Tibial artery (tissue), 4 donors: Measurements from ENCODE around the gene STPG2.

Experiments
- DNase-seq, 2 donors: peaks; one replicate each; pipeline ENCODE4 v3.0.0-alpha.2; 2019
- H3K27ac ChIP-seq, 2 donors: fragments of 200-600 bp; sonication (generic) in 1 of 2; 1 replicate in 1 of 2; 2 replicates in 1 of 2; pipeline ENCODE4 v1.5.1; 2018 to 2019; ENCODE audit warnings: mild to moderate bottlenecking in 1 of 2
- H3K27me3 ChIP-seq, 2 donors: fragments of 200-600 bp; sonication (generic) in 1 of 2; one replicate each; pipeline versions ENCODE4 v1.5.1 to v1.6.0; 2016 to 2019
- H3K36me3 ChIP-seq, 3 donors: fragments of 200-600 bp; sonication (generic) in 2 of 3; one replicate each; pipeline ENCODE4 v1.5.1; 2016 to 2019; ENCODE audit warnings: mild to moderate bottlenecking in 2 of 3
- H3K4me1 ChIP-seq, 4 donors: fragments of 200-600 bp; sonication (generic) in 2 of 4; 1 replicate in 3 of 4; 2 replicates in 1 of 4; pipeline ENCODE4 v1.5.1; 2016 to 2019
- H3K4me3 ChIP-seq, 2 donors: fragments of 200-600 bp; sonication (generic) in 1 of 2; 1 replicate in 1 of 2; 2 replicates in 1 of 2; pipeline ENCODE4 v1.5.1; 2018 to 2019; ENCODE audit warnings: mild to moderate bottlenecking in 2 of 2
- H3K9me3 ChIP-seq, 3 donors: fragments of 200-600 bp; sonication (generic) in 1 of 3; one replicate each; pipeline ENCODE4 v1.5.1; 2016 to 2019
- intact Hi-C: fragments of 100-400 bp; cut with DNase I; formaldehyde crosslinking; loops from one replicate; pipeline ENCODE4 v1.15.0; 2023; ENCODE audit warnings: low total_unique reads
- TF ChIP-seq, protein P1 (sequence below), 2 experiments: fragments of 200-600 bp in 1 of 2; fragments of 450-650 bp in 1 of 2; IDR thresholded peaks; one replicate each; pipeline ENCODE4 v1.5.1; 2017 to 2019; ENCODE audit warnings: antibody characterized with exemption in 2 of 2, mild to moderate bottlenecking in 1 of 2, moderate library complexity in 1 of 2

STPG2 gene

DNA sequence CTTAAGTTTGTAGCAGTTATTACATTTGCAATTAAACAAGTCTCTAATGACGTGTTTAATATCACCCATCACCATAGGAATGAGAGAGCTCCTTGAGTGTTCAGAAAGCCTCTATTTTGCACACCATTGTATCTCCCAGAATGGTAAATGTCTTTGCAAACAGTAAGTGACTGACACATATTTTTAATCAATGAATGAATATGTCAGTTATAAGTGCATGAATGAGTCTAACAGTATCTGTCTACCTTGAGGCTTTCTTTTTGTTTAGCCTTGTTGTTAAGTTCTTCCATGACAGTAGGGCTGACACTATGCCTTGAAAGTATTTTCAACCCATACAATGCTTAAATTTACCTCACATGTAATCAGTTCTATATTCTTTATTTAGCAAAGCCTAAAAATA, 292.2 kb downstream of the STPG2 start:
- TF ChIP-seq, protein P1, sequence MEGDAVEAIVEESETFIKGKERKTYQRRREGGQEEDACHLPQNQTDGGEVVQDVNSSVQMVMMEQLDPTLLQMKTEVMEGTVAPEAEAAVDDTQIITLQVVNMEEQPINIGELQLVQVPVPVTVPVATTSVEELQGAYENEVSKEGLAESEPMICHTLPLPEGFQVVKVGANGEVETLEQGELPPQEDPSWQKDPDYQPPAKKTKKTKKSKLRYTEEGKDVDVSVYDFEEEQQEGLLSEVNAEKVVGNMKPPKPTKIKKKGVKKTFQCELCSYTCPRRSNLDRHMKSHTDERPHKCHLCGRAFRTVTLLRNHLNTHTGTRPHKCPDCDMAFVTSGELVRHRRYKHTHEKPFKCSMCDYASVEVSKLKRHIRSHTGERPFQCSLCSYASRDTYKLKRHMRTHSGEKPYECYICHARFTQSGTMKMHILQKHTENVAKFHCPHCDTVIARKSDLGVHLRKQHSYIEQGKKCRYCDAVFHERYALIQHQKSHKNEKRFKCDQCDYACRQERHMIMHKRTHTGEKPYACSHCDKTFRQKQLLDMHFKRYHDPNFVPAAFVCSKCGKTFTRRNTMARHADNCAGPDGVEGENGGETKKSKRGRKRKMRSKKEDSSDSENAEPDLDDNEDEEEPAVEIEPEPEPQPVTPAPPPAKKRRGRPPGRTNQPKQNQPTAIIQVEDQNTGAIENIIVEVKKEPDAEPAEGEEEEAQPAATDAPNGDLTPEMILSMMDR (IDR thresholded peaks at IDR 0.05), result no peak
- DNase-seq, result no peak
- Histone ChIP-seq H3K36me3 (no peaks in the 10 kb centered on the region), H3K27me3 (no peaks in the 10 kb centered on the region), H3K9me3 (no peaks in the 10 kb centered on the region), H3K27ac (no peak overlapping the region), H3K4me1 (no peaks in the 10 kb centered on the region), H3K4me3 (no peak overlapping the region)
- intact Hi-C loops, result no loop called here

DNA sequence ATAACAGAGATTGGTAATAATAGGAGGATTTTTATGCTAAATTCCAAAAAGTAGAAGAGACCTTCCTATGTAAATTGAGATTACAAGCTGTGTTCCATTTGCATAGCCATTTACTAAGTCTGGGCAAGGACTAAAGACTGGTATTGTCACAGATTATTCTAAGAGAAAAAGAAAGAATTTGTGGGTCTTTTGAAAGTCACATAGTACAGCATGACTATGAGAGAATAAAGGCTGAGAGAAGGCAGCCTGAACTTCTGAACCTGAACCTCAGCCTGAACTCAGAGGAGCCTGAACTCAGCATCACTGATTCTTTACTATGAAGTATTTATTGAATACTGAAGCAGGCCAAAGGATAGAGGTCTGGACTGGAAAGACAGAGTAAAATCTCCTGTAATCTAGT, 297.5 kb downstream of the STPG2 start:
- H3K36me3 ChIP-seq, result no peaks in the 10 kb centered on the region
- no peaks in the 10 kb centered on the region for H3K4me1 ChIP-seq
- H3K9me3 ChIP-seq, result no peaks in the 10 kb centered on the region
- H3K27me3 ChIP-seq, result no peaks in the 10 kb centered on the region
- H3K27ac ChIP-seq, result no peak overlapping the region
- TF ChIP-seq, protein P1 (IDR thresholded peaks at IDR 0.05), result no peak
- DNase-seq, result no peak
- intact Hi-C loops, result no loop called here
- no peak overlapping the region for H3K4me3 ChIP-seq

DNA sequence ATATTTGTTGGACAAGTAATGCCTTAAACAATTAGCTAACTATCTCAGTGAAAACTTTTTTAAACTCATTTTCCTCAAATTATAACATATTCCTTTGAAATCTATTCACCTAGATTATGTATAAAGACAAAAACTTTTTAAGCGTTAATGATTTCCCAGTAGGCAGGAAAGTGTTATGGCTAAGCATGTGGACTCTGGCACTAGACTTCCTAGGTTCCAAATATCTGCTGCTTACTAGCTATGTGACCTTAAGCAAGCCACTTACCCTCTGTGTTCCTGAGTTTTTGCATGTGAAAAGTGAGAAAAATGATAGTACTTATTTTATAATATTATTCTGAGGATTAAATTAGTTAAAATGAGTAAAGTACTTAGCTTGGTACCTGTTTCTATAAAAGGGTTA, 301.8 kb downstream of the STPG2 start:
- TF ChIP-seq, protein P1 (IDR thresholded peaks at IDR 0.05), result no peak
- H3K36me3 ChIP-seq, result no peaks in the 10 kb centered on the region
- DNase-seq, result no peak
- H3K4me1 ChIP-seq, result no peaks in the 10 kb centered on the region
- no peak overlapping the region for H3K4me3 ChIP-seq
- no peaks in the 10 kb centered on the region for H3K9me3 ChIP-seq
- no peaks in the 10 kb centered on the region for H3K27me3 ChIP-seq
- no peak overlapping the region for H3K27ac ChIP-seq
- intact Hi-C loops, result no loop called here

DNA sequence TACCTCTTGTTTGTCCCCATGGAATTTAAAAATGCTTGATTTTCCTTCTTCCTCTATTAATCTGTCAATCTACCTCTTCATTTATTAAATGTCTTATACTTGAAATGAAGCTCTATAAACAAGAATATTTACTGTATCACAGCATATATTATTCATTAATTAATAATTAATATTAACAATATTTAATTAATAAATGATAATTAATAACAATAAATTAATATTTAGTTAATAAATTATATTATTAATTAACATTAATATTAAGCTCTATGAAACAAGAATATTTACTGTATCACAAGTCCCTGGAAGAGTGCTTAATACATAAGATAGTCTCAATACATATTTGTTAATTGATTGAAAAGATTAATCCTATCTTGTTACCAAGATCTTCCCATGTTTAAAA, 306.6 kb downstream of the STPG2 start:
- Histone ChIP-seq H3K27me3 (no peaks in the 10 kb centered on the region), H3K36me3 (no peaks in the 10 kb centered on the region), H3K4me3 (no peak overlapping the region), H3K27ac (no peak overlapping the region), H3K4me1 (no peaks in the 10 kb centered on the region), H3K9me3 (no peaks in the 10 kb centered on the region)
- DNase-seq, result no peak
- intact Hi-C loops, result no loop called here
- TF ChIP-seq, protein P1 (IDR thresholded peaks at IDR 0.05), result no peak

DNA sequence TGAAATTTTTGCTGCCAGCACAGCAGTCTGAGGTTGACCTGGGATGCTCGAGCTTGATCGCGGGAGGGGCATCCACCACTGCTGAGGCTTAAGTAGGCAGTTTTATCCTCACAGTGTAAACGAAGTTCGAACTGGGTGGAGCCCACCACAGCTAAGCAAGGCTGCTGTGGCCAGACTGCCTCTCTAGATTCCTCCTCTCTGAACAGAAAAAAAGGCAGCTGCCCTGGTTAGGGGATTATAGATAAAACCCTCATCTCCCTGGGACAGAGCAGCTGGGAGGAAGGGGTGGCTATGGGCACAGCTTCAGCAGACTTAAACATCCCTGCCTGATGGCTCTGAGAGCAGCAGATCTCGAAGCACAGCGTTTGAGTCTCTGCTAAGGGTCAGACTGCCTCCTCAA, 314.6 kb downstream of the STPG2 start:
- H3K27me3 ChIP-seq, result no peaks in the 10 kb centered on the region
- no peak for DNase-seq
- no peaks in the 10 kb centered on the region for H3K9me3 ChIP-seq
- intact Hi-C loops, result no loop called here
- TF ChIP-seq, protein P1 (IDR thresholded peaks at IDR 0.05), result no peak
- H3K36me3 ChIP-seq, result no peaks in the 10 kb centered on the region
- H3K4me3 ChIP-seq, result no peak overlapping the region
- H3K27ac ChIP-seq, result no peak overlapping the region
- no peaks in the 10 kb centered on the region for H3K4me1 ChIP-seq

DNA sequence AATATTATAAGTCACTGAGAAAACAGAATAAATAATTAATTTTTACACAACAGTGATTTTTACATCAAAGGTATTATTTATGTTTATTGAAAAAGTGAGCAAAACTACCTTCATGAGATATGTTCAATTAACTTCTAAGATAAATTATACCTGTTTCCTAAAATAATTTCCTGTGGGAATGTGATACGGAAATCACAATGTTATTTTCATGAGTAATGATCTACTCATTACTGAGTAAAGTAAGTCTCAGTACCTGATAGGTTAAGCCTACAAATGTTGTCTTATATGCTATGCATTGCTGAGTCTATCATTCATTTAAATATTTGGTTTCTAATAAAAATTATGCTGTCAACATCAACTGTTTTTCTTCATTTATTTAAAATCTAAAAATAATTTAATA, 324.0 kb downstream of the STPG2 start:
- DNase-seq, result no peak
- H3K9me3 ChIP-seq, result no peaks in the 10 kb centered on the region
- no peaks in the 10 kb centered on the region for H3K36me3 ChIP-seq
- no peak overlapping the region for H3K4me3 ChIP-seq
- intact Hi-C loops, result no loop called here
- TF ChIP-seq, protein P1 (IDR thresholded peaks at IDR 0.05), result no peak
- H3K27ac ChIP-seq, result no peak overlapping the region
- H3K4me1 ChIP-seq, result no peaks in the 10 kb centered on the region
- H3K27me3 ChIP-seq, result no peaks in the 10 kb centered on the region
